ENCODE results near the gene SDHA.

The SDHA gene

GRCh38 chr5:179401-179800 is 38.7 kb upstream of the SDHA start:
- H3K27me3 Mint-ChIP-seq: peaks cover 3% of the 10 kb centered on the region

GRCh38 chr5:180286-180918 is 37.7 kb upstream of the SDHA start:
- Mint-ChIP-seq H3K4me3 (no peak overlapping the region), H3K9me3 (no peaks in the 10 kb centered on the region), H3K4me1 (ENCODE audit: low read depth) (no peaks in the 10 kb centered on the region), H3K27ac (no peak overlapping the region), H3K27me3 (peaks cover 3% of the 10 kb centered on the region), H3K36me3 (ENCODE audit: low read depth) (no peaks in the 10 kb centered on the region)
- intact Hi-C loops (cut with micrococcal nuclease): no loop called here

More at GRCh38 chr5:179401-179800, 38.7 kb upstream of the SDHA start:
- Mint-ChIP-seq H3K9me3 (no peaks in the 10 kb centered on the region), H3K27ac (no peak overlapping the region), H3K4me1 (ENCODE audit: low read depth) (no peaks in the 10 kb centered on the region), H3K36me3 (ENCODE audit: low read depth) (no peaks in the 10 kb centered on the region), H3K4me3 (no peak overlapping the region)
- intact Hi-C loops (cut with micrococcal nuclease): no loop called here

- no peaks in the 10 kb centered on the region for H3K36me3 Mint-ChIP-seq (ENCODE audit: low read depth)
- H3K9me3 Mint-ChIP-seq: no peaks in the 10 kb centered on the region
- no peak overlapping the region for H3K4me3 Mint-ChIP-seq
- intact Hi-C loops (cut with micrococcal nuclease): no loop called here
- H3K27ac Mint-ChIP-seq: no peak overlapping the region
- H3K4me1 Mint-ChIP-seq (ENCODE audit: low read depth): no peaks in the 10 kb centered on the region
- peaks cover 3% of the 10 kb centered on the region for H3K27me3 Mint-ChIP-seq
These were observed 37.0 kb upstream of the SDHA start for GRCh38 chr5:181160-181559.

- no peaks in the 10 kb centered on the region for H3K36me3 Mint-ChIP-seq (ENCODE audit: low read depth)
- H3K4me3 Mint-ChIP-seq: no peak overlapping the region
- H3K27me3 Mint-ChIP-seq: peaks cover 3% of the 10 kb centered on the region
- H3K9me3 Mint-ChIP-seq: no peaks in the 10 kb centered on the region
- no peaks in the 10 kb centered on the region for H3K4me1 Mint-ChIP-seq (ENCODE audit: low read depth)
- H3K27ac Mint-ChIP-seq: no peak overlapping the region
- intact Hi-C loops (cut with micrococcal nuclease): no loop called here
These were observed 36.6 kb upstream of the SDHA start for GRCh38 chr5:181566-181965.

GRCh38 chr5:182126-182525 is 36.0 kb upstream of the SDHA start:
- H3K4me3 Mint-ChIP-seq: no peak overlapping the region
- no peaks in the 10 kb centered on the region for H3K4me1 Mint-ChIP-seq (ENCODE audit: low read depth)
- no peaks in the 10 kb centered on the region for H3K36me3 Mint-ChIP-seq (ENCODE audit: low read depth)
- intact Hi-C loops (cut with micrococcal nuclease): no loop called here
- no peak overlapping the region for H3K27ac Mint-ChIP-seq
- H3K9me3 Mint-ChIP-seq: no peaks in the 10 kb centered on the region
- peaks cover 4% of the 10 kb centered on the region for H3K27me3 Mint-ChIP-seq

GRCh38 chr5:184471-184870 is 33.6 kb upstream of the SDHA start:
- intact Hi-C loops (cut with micrococcal nuclease): no loop called here
- no peaks in the 10 kb centered on the region for H3K9me3 Mint-ChIP-seq
- peaks cover 17% of the 10 kb centered on the region for H3K27me3 Mint-ChIP-seq
- H3K36me3 Mint-ChIP-seq (ENCODE audit: low read depth): no peaks in the 10 kb centered on the region
- no peak overlapping the region for H3K27ac Mint-ChIP-seq
- H3K4me1 Mint-ChIP-seq (ENCODE audit: low read depth): peaks cover 7% of the 10 kb centered on the region
- no peak overlapping the region for H3K4me3 Mint-ChIP-seq

GRCh38 chr5:185095-186070 is 32.7 kb upstream of the SDHA start:
- Mint-ChIP-seq H3K9me3 (no peaks in the 10 kb centered on the region), H3K36me3 (ENCODE audit: low read depth) (no peaks in the 10 kb centered on the region)

GRCh38 chr5:186091-187041 is 31.8 kb upstream of the SDHA start:
- intact Hi-C loops (cut with micrococcal nuclease): no loop called here
- no peaks in the 10 kb centered on the region for H3K36me3 Mint-ChIP-seq (ENCODE audit: low read depth)
- peaks cover 30% of the 10 kb centered on the region for H3K27me3 Mint-ChIP-seq
- H3K9me3 Mint-ChIP-seq: no peaks in the 10 kb centered on the region
- no peak overlapping the region for H3K4me3 Mint-ChIP-seq
- no peak overlapping the region for H3K27ac Mint-ChIP-seq
- H3K4me1 Mint-ChIP-seq (ENCODE audit: low read depth): peaks cover 7% of the 10 kb centered on the region

More at GRCh38 chr5:185095-186070, 32.7 kb upstream of the SDHA start:
- H3K27ac Mint-ChIP-seq: no peak overlapping the region
- peaks cover 7% of the 10 kb centered on the region for H3K4me1 Mint-ChIP-seq (ENCODE audit: low read depth)
- intact Hi-C loops (cut with micrococcal nuclease): no loop called here
- H3K27me3 Mint-ChIP-seq: peaks cover 21% of the 10 kb centered on the region
- H3K4me3 Mint-ChIP-seq: no peak overlapping the region

GRCh38 chr5:187042-187431 is 31.1 kb upstream of the SDHA start:
- Mint-ChIP-seq H3K4me1 (ENCODE audit: low read depth) (peaks cover 7% of the 10 kb centered on the region), H3K27me3 (peaks cover 35% of the 10 kb centered on the region), H3K9me3 (no peaks in the 10 kb centered on the region), H3K4me3 (no peak overlapping the region), H3K27ac (no peak overlapping the region), H3K36me3 (ENCODE audit: low read depth) (no peaks in the 10 kb centered on the region)
- intact Hi-C loops (cut with micrococcal nuclease): no loop called here

- H3K27ac Mint-ChIP-seq: no peak overlapping the region
These were observed 30.3 kb upstream of the SDHA start for GRCh38 chr5:187617-188451.

GRCh38 chr5:188488-189481 is 29.3 kb upstream of the SDHA start:
- H3K4me3 Mint-ChIP-seq: no peak overlapping the region
- no peaks in the 10 kb centered on the region for H3K36me3 Mint-ChIP-seq (ENCODE audit: low read depth)
- intact Hi-C loops (cut with micrococcal nuclease): no loop called here
- peaks cover 7% of the 10 kb centered on the region for H3K4me1 Mint-ChIP-seq (ENCODE audit: low read depth)
- H3K27me3 Mint-ChIP-seq: peaks cover 44% of the 10 kb centered on the region
- no peak overlapping the region for H3K27ac Mint-ChIP-seq
- H3K9me3 Mint-ChIP-seq: no peaks in the 10 kb centered on the region

More at GRCh38 chr5:187617-188451, 30.3 kb upstream of the SDHA start:
- H3K4me3 Mint-ChIP-seq: no peak overlapping the region
- peaks cover 7% of the 10 kb centered on the region for H3K4me1 Mint-ChIP-seq (ENCODE audit: low read depth)
- H3K36me3 Mint-ChIP-seq (ENCODE audit: low read depth): no peaks in the 10 kb centered on the region
- peaks cover 43% of the 10 kb centered on the region for H3K27me3 Mint-ChIP-seq
- intact Hi-C loops (cut with micrococcal nuclease): no loop called here
- no peaks in the 10 kb centered on the region for H3K9me3 Mint-ChIP-seq

- Mint-ChIP-seq H3K9me3 (no peaks in the 10 kb centered on the region), H3K4me3 (no peak overlapping the region), H3K4me1 (ENCODE audit: low read depth) (peaks cover 7% of the 10 kb centered on the region), H3K27me3 (peaks cover 44% of the 10 kb centered on the region), H3K36me3 (ENCODE audit: low read depth) (no peaks in the 10 kb centered on the region), H3K27ac (no peak overlapping the region)
- intact Hi-C loops (cut with micrococcal nuclease): no loop called here
These were observed 28.6 kb upstream of the SDHA start for GRCh38 chr5:189486-189885.

Measured in dendritic cell treated with granulocyte-macrophage colony-stimulating factor and Interleukin-4, amounts not matched to agents 40 ng/mL and 50 ng/mL, for 4 days (primary cell).